HG02642 (cell line): ENCODE measurements around the gene KIF26B.

Experiments used
- ATAC-seq: cut with Tn5 transposase; IDR thresholded peaks from one replicate; pipeline ENCODE4 v1.9.1; 2021; ENCODE audit warnings: mild to moderate bottlenecking; ENCODE audit not compliant: unreplicated experiment, poor library complexity

KIF26B gene

DNA sequence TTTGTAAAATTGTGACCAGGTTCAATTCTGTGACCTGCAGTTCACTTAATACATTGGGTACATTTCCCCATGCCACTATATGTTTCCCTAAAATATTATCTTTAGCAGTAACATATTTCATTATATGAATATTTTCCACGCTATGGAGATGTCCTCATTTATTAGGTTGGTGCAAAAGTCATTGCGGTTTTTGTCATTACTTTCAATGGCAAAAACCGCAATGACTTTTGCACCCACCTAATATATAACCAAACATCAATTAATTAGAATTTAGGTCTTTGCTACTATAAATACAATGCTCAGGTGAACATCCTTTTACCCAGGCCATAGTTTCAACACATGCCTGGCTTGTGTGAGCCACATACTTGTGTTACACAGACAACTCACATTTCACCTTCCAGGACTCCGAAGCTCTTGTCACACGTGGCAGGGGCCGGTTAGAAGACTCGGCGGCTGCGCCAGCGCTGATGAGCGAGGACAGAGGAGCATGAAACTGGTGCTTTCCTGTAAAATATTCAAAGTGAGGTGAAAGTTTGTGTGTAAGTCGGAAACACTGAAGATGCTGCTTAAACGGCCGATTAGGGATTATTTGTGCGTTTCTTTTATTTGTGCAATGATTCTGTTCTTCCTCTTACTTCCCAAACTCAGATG lies 215.5 kb downstream of the KIF26B start:
- ATAC-seq: no peak

DNA sequence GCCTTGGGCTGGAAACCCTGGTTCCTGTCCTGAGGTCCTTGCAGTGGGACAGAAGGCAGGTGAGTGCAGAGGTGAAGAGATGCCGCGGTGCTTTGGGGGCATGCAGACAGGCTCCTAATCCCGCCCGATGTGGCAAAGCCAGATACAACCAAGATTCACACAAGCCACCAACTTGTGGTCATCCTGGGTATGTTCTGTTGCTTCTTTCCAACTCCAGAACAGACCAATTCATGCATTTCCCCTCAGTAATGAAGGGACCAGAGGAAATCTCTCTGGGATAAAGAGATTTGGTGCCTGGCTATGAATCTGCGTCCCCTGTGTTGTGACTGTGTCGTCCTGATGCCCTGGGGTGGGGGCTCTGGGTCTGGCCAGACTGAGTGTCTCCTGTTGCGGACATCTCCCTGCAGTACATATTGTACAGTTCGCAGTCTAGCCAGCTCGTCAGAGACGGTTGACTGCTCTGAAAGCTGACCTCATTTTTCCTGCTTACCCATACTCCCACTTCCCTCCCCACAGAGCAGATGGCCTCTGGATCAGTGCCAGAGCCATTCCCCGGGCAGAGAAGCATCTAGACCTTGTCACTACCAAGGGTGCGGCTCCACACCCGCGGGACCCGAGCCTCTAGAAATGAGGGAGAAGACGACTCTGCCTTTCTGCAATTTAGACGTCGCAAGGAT lies 216.3 kb downstream of the KIF26B start:
- no peak for ATAC-seq

DNA sequence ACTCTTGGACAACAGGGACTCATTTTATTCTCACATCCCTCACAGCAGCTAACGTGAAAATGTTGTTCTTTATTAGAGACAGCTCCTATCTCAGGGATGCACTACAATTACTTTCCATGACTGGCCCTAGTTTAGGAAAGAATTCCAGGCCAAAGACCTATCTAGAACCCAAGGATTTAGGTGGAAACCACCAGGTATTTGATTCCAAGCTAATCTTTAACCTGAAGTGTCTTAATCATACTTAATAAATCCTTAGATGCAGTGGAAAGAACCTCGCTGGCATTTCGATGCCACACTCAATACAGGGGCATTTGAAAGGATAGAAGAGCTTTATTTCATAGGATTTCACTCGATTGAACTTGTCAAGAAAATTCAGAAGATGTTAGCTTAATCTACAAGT lies 218.3 kb downstream of the KIF26B start:
- no peak for ATAC-seq

DNA sequence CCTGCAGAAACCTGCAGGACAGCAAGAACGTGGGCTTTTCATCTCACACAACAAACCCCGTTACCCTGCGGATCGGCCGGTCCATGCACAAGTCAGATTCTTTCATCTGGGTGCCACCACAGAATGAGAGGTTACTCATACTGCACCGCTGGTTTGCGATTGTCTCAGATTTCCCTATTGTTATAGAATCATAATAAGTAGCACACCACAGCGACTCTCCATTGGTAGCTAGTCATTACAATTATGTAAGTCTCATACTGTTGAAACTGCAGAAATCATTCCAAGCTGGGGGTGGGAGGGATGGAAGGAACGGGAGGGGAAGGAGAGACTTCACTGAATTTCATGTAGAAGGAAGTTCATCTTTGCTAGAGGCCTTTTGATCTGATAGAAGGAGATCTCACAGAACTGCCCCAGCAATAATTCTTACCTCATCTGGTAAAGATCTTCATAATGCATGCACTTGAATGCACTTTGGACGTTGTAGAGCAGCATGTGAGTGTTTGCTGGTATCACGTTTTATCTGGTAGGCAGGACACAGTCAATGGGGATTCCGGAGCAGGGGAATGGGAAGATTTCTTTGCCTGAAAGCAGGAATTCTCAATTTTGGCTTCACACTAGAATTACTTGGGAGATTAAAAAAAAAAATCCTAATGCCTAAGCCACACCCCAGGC lies 221.1 kb downstream of the KIF26B start:
- ATAC-seq: no peak

DNA sequence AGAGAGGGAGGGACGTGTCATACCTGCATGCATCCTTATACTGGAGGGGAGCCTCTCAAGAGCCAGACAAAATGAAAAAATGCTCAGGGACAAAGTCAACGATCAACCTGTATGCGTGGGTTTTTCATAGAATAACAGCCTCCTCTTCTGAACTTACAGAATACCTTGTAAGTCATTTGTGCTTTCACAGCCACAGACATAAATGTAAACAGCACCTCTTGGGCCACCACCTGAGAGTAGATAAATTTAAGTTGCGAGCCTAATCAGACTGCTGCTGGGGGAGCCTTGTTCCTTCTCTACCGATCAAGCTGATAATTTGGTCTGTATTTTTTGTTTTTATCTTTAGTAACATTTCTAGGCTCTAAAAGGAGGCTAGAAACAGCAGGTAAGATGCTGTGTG lies 223.1 kb downstream of the KIF26B start:
- no peak for ATAC-seq

DNA sequence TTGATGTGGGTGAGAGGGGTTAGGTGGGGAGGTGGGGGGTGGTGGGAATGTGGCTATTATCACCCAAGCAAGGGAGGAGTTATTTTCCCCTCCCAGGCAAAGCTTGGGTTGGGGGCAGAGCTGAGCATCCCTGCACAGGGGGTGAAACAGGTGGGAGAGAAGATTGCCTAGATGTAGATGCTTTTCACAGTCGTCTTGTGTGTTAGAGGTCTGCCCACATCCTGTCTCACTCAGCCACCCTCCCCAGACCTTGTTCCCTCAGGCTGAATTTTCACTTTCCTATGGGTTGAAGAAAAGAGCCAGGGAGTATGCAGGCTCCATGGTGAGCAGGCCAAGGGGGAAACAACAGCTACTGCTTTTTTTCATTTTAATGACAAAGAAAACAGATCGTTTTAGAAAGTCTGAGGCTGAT lies 223.5 kb downstream of the KIF26B start:
- ATAC-seq: no peak

DNA sequence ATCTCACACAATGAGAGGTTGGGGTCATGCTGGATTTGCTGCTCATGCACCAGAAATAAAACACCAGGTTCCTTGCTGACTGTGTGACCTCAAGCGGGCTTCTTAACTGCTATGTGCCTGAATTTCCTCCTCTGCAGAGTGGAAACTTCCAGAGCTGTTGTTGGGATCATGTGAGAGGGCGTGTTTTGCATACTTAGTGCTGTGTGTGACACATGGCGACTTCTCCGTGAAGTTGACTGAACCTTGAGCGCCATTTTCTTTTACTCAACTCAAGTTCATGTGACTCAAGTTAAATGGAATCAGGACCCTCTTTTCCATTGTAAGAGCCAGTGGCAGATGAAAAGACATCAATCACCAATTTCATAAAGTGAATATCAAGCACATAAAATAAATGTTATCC lies 224.0 kb downstream of the KIF26B start:
- ATAC-seq: no peak

DNA sequence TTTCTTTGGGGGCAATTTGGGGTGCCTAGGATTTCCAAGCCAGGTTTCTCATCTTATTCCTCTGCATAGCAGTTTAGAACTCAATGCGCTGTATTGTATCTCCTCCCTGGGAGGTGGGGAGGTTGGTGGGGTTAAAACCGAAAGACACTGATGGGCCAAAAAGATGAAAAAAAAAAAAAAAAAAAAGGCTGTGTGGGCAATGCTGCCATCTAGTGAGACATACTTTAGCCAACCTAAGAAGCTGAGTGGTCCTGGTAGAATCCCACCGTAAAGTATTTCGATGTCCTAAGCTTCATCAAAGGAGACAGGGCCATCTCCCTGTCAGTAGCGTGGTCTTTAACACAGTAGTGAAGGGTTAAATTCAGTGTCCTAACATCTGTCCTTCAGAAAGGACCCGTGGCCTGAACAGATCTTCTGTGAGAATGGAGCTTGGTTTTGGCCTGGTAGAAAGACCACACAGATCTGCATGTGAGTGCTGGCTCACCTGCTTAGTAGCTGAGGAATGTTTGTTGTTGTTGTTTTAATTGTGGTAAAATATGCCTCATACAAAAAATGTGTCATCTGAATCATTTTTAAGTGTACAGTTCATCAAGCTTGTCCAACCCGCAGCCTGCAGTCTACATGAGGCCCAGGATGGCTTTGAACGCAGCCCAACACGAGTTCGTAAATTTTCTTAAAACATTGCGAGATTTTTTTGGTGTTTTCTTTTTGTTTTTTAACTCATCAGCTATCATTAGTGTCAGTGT lies 226.2 kb downstream of the KIF26B start:
- ATAC-seq: no peak

DNA sequence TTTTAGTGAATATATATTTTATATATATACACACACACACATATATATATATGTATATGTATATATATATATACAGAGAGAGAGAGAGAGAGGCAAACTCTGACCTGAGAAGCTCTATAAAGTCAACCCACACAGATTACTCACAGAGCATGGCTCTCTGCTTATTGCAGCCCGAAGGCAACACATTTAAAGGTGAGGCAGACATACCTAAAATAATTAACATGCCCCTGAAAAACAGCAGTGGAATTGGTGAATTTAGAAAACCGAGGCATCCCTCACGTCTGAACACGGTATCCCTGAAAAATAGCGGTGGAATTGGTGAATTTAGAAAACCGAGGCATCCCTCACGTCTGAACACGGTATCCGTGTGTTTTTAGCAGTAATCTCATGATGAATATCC lies 228.2 kb downstream of the KIF26B start:
- ATAC-seq: no peak

DNA sequence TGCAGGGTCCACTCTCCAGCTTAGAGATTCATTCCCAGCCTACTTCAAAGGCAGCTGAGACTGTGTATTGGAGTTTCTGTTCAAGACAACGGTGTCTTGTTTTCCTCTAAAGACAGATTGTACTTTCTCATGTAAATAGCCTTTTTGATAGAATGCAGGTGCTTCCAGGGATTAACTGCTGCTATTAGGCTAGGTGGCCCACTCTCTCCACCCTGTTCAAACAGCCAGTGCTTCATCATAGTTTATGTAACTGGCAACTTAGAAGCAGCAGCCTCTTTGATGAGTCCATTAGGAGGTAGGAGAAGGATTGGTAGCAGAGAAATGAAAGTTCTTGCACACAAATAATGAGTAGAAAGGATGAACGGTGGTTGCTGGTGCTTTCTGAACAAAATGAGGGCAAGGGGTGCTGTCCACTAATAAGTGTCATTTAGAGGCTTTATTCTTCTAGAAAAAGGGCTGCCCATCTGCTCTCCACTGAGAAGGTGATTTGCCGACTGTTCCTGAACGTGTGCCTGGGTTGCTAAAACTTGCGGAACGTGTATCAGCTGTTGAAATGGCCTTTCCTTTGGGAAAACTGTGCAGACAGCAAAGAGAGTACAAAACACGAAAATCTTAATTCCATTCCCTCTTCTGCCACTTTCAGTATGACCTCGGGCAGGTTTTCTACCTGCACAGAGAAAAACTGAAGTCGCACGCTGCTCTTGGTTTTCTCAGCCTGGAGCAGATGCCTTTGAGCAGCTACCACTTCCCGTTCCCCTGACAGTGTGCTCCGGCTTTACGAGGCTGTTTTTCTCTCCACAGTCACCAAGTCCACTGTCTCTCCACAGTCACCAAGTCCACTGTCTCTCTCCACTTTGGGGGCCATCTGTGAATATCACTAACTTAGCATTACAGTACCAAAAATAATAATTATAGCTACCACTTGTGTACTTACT lies 228.9 kb downstream of the KIF26B start:
- no peak for ATAC-seq

DNA sequence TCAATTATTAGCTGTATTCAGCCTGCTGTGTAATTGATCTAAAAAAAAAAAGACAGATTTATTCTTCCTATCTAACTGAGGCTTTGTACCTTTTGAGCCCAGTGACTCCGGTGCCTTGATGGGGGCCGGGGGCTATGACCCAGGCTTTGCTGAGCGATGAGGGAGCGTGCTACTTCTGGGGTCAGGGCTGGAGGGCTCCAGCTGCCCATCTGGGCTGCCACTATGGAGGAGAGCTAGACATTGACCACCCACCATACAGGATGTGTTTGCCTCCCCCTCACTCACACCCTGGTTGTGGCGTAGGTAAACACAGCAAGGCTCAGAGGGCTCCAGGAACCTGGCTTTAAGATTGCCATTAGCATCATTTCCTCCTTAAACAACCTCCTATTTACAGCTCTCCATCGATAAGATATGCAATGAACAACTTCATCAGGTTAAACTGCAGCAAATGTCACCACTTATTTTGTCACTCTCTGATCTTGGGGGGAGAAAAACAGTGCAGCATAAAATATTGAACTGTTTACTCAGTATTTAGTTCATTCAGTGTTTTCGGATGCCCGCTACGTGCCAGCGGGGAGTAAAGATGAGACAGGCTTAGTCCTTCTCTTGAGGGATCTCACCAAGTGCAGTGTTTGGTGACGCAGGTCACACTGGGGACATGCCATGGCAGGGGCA lies 231.6 kb downstream of the KIF26B start:
- no peak for ATAC-seq

DNA sequence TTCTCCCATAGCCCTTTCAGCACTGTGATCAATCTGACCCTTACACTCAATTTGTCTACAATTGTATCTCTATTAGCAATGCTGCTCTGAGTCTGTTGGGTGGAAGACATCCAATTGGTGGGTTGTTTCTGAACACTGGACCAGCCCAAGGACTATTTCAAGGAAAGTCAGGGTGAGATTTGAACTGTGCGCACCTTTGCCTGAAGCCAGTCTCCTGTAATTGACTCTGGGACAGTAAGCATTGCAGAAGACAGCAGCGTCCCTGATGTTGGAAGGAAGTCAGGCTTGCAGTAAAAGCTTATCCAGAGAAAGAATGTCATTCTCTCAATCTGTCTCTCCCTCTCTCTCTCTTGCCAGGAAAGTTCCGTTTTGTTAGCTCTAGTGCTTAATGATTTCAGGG lies 233.9 kb downstream of the KIF26B start:
- ATAC-seq: no peak

DNA sequence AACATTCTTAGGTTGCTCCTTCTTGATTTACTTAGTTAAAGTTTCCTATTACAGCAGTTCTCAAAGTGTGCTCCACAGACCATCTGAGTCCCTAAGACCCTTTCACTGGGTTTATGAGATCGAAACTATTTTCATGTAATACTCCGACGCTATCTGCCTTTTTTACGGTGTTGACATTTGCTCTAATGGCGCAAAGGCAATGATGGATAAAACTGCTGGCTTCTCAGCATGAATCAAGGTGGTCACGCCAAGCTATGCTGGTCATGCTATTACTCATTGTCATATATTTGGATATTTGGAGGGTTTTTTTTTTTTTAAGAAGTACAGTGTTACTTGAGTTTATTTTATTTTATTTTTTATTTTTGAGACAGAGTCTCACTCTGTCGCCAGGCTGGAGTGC lies 235.1 kb downstream of the KIF26B start:
- ATAC-seq: no peak

DNA sequence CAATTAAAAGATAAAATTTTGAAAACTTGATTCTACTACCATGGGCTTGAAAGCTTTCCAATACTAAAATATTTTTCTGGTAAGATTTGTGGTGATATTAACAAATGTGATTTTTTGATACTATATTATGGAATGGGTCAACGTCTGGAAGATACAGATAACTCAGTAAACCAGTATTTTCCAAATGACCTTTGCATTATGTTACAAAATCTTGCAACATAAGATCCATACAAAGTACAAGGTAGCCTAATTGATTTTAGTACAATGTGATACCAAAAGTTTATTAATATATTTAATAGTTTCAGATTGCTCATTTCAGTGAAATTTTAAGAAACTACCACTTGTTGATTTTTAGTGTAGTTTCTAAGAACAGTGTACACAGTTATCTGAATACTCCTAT lies 236.2 kb downstream of the KIF26B start:
- ATAC-seq: no peak

DNA sequence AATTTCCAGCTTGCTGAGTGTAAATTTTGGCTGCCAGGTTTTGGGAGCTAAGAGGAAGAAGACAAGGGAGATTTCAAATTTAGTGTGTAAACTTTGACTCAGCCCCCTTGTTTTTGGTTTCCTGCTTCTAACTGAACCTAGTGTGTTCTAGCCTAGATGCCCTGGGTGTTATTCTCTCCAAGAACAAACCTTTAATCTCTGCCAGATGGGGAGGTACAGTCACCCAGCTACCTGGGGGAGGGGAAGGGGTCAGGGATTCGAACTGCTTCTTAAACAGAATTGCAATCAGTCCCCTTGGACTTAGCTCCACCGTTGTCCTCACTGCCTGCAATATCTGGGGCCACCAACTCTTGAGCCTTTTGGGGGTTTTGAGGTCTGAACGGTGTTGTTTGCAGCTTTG lies 238.9 kb downstream of the KIF26B start:
- no peak for ATAC-seq

DNA sequence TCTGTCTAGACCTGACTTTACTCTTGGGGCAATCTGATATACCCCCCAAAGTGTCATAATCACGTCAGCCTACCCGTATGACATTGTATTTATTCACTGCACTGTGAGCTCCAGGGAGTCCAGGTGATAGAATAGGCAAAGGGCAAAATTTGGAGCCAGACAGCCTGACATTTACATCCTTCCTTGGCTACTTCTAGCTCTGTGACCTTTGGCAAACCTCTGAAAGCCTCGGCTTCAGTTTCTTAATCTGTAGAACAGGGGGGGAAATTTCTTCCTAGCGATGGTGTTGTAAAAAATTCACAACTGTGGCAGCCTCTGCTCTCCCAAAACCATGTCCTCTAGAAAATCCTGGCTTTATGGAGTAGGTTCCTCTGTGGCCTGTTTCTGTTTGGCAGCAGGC lies 240.9 kb downstream of the KIF26B start:
- no peak for ATAC-seq

DNA sequence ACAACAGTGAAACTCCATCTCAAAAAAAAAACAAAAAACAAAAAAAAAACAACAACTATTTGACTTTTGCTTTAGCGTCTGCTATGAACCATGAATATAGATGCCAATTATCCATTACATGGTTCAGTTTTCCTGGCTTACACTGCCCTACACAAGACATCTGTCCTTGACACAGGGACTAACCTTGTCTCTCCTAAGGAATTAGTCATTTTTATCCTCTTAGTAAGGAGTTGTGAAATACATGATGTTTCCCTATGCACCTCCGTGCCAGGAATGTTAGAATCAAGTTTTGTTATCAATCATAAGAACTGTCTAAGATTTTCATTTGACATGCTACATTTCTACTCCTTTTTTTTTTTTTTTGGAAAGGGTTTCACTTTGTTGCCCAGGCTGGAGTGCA lies 241.8 kb downstream of the KIF26B start:
- ATAC-seq: no peak

DNA sequence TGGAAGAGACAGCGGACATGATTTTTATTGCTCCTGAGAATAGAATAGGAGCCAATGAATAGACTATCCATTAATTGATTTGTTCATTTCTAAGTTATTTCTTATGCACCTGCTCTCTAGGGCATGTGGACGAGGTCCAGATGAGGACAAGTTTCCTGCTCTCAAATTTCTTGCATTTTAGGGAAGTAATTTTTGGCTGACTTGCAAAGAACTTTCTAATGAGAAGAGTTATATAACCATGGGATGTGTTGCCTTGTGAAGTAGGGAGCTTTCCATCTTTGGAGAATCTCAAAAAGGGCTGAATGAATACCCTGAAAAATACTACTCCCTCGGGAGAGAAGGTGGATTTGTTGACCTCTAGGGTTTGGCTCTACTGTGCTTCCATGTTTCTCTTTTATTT lies 243.0 kb downstream of the KIF26B start:
- ATAC-seq: no peak

DNA sequence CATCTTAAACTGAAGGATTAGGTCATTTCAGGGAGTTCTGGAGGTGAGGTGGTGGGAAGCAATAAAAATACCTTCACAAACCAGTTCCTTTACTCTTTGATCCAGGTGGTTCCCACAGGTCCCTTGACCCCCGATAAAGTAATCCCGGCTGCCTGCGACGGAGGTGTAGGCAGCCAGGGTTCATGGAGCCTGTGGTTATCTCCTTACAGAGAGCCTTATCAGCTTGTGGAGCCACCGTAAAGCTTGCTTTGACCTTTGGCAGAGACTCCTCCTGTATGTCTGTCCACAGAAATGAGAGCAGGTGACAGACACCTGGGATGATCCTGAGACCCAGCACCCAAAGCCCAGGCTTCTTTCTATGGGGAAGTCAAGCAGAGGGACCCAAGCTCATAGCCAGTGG lies 243.4 kb downstream of the KIF26B start:
- no peak for ATAC-seq
